Astrocyte of the spinal cord (primary cell): ENCODE measurements around the gene P2RX5.

Experiments used
- DNase-seq: peaks from one replicate; pipeline ENCODE4 v3.0.0; 2011; ENCODE audit warnings: low read depth, low spot score
- H3K4me3 ChIP-seq: 2 replicates; pipeline ENCODE4 v1.5.1; 2011; ENCODE audit warnings: low read depth, mild to moderate bottlenecking, low read length, moderate library complexity
- in situ Hi-C: cut with HindIII; loops from 2 replicates; pipeline ENCODE4 v1.10.0; 2017; ENCODE audit warnings: low sequenced_read_pairs
- TF ChIP-seq, protein P1 (sequence below): IDR thresholded peaks from 2 replicates; pipeline ENCODE4 v1.5.1; 2012; ENCODE audit warnings: low read depth, mild to moderate bottlenecking, low read length, inconsistent platforms

Gene P2RX5

GRCh38 chr17:3724378-3725077, 28.6 kb upstream of the P2RX5 start:
- peak overlapping the region; percentile 91 for H3K4me3 ChIP-seq
- in situ Hi-C loops, result no loop called here
- no peak for DNase-seq
- TF ChIP-seq, protein P1, sequence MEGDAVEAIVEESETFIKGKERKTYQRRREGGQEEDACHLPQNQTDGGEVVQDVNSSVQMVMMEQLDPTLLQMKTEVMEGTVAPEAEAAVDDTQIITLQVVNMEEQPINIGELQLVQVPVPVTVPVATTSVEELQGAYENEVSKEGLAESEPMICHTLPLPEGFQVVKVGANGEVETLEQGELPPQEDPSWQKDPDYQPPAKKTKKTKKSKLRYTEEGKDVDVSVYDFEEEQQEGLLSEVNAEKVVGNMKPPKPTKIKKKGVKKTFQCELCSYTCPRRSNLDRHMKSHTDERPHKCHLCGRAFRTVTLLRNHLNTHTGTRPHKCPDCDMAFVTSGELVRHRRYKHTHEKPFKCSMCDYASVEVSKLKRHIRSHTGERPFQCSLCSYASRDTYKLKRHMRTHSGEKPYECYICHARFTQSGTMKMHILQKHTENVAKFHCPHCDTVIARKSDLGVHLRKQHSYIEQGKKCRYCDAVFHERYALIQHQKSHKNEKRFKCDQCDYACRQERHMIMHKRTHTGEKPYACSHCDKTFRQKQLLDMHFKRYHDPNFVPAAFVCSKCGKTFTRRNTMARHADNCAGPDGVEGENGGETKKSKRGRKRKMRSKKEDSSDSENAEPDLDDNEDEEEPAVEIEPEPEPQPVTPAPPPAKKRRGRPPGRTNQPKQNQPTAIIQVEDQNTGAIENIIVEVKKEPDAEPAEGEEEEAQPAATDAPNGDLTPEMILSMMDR, result no peak

GRCh38 chr17:3723556-3724377, 27.8 kb upstream of the P2RX5 start, which contains the start of gene HASPIN:
Gene HASPIN (plus strand): TSS chr17:3723903. CDS start chr17:3723936, 33 bp downstream.
- in situ Hi-C loops, result no loop called here
- DNase-seq, result peak; percentile 88
- TF ChIP-seq, protein P1, result peak; percentile 23
- peak within 1 kb of the TSS; percentile 91 for H3K4me3 ChIP-seq

DNA sequence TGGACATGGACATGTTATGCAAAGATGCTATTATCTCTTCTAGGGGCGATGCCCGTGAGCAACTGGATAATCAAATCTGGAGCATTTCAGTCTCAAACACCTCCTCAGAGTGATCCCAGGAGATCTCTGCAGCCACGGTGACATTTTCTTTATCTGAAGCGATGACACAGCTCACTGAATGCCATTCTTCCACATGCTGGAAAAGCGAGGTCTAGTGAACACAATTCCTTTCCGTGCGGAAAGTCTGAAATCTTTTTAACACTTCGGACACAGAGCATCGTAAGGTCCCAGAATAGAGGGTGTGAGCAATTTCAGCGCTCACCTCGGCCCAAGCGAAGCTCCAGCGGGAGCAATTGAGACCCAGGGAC, 27.2 kb upstream of the P2RX5 start:
- in situ Hi-C loops, result no loop called here
- no peak for DNase-seq
- TF ChIP-seq, protein P1, result no peak

GRCh38 chr17:3722716-3723115, 26.8 kb upstream of the P2RX5 start:
- no peak for DNase-seq
- TF ChIP-seq, protein P1, result no peak
- in situ Hi-C loops, result no loop called here
- peak overlapping the region; percentile 91 for H3K4me3 ChIP-seq

More for the DNA sequence above, 27.2 kb upstream of the P2RX5 start:
- peak overlapping the region; percentile 91 for H3K4me3 ChIP-seq

DNA sequence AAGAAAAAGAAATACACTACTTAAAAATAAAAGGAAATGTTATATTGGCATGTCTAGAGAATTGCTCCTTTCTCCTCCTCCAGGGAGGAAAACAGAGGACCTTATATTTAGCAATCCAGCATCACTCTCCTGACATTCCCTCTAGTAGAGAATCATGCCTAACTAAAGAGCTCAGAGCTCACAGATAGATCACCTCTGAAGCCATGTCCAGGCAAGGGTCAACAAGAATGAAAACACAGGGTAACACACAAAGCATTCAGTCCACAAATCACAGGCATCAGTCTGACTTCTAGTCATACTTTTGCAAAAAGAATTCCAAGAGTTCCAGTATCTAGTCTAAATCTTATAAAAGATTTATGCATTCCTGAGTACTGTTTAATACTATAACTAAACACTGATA, 23.3 kb upstream of the P2RX5 start:
- in situ Hi-C loops, result no loop called here
- H3K4me3 ChIP-seq, result no peak overlapping the region
- TF ChIP-seq, protein P1, result no peak

DNA sequence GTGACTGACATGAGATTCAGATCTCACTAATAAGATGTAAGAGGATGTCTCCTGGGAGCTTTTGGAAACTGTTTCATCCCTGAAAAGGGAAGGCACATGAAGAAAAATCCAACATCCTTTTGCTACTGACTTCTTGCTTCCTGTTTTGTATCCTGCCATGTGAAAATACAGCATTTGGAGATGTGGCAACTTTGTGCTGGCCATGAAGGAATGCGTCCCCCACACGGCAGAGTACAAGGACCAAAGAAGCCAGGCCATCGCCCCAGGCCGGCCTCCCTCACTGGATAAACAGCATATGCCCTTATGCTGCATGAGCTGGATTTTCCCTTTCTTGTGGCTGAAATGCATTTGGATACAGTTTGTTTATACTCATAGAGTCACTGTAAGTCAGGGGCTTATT, 22.2 kb upstream of the P2RX5 start:
- in situ Hi-C loops, result no loop called here
- TF ChIP-seq, protein P1, result no peak
- no peak overlapping the region for H3K4me3 ChIP-seq
- DNase-seq, result no peak

More for the DNA sequence above, 23.3 kb upstream of the P2RX5 start:
- no peak for DNase-seq
